Peyer's patch (tissue), 4 donors: Measurements from ENCODE around the gene BIN1. TPM values are rescaled to one million over a fixed set of nuclear protein-coding genes. Genes with fewer than 3 reads are reported as not detected.

Experiments used
- DNase-seq, 3 donors: peaks; one replicate each; pipeline ENCODE4 v3.0.0-alpha.2; 2017 to 2019
- H3K27ac ChIP-seq, 4 donors: fragments of 200-600 bp; sonication (generic); one replicate each; pipeline ENCODE4 v1.5.1; 2016 to 2019
- H3K27me3 ChIP-seq, 2 donors: fragments of 200-600 bp; sonication (generic); one replicate each; pipeline ENCODE4 v1.5.1; 2019
- H3K36me3 ChIP-seq, 3 donors: fragments of 200-600 bp; sonication (generic); one replicate each; pipeline ENCODE4 v1.5.1; 2016 to 2019
- H3K4me1 ChIP-seq, 4 donors: fragments of 200-600 bp; sonication (generic); one replicate each; pipeline ENCODE4 v1.5.1; 2016 to 2019
- H3K4me3 ChIP-seq, 4 donors: fragments of 200-600 bp; sonication (generic); 1 replicate in 3 of 4; 2 replicates in 1 of 4; pipeline ENCODE4 v1.5.1; 2016 to 2019; ENCODE audit warnings: mild to moderate bottlenecking in 1 of 4
- H3K9me3 ChIP-seq, 4 donors: fragments of 200-600 bp; sonication (generic); one replicate each; pipeline ENCODE4 v1.5.1; 2016 to 2019; ENCODE audit warnings: mild to moderate bottlenecking in 1 of 4
- POLR2A ChIP-seq, 2 donors: fragments of 450-650 bp; IDR thresholded peaks; one replicate each; pipeline ENCODE4 v1.5.1; 2017; ENCODE audit warnings: antibody characterized with exemption in 2 of 2, mild to moderate bottlenecking in 2 of 2, moderate library complexity in 2 of 2
- total RNA-seq, 4 donors: library from RNA; depleted of rRNA; stranded (reverse); fragments of >200 nt; gene quantifications; one replicate each; pipeline ENCODE4 v1.1.0, GENCODE V29; 2016
- TF ChIP-seq, protein P1 (sequence below), 6 experiments: fragments of 450-650 bp in 4 of 6; fragments of 200-600 bp in 2 of 6; sonication (generic) in 1 of 6; IDR thresholded peaks; one replicate each; pipeline ENCODE4 v1.5.1; 2017 to 2019; ENCODE audit warnings: antibody characterized with exemption in 6 of 6, mild to moderate bottlenecking in 3 of 6, moderate library complexity in 1 of 6

The BIN1 gene
- total RNA-seq, 4 donors from 2014 or later, result 22.2 to 81.7 (median 47.2) TPM

DNA sequence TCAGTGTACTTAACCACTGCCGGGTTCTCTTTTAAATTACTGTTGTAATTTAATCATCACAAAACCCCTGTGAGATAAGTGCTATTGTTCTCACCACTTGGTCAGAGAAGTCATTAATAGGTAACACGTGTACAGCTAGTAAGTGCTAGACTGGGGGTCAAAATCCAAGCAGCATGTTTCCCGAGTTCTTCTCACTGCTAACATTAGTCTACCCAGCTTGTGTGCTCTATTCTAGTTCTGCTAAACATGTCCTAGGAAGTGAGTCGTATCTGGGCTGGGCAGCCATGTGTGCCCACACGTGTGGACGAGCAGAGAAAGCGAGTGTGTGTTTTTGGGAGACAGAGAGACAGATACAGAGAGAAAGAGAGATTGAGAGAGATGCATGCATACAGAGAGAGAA, 94.1 kb downstream of the BIN1 start:
- no peak overlapping the region for H3K4me3 ChIP-seq
- H3K36me3 ChIP-seq, result no peaks in the 10 kb centered on the region
- no peak for DNase-seq
- H3K27ac ChIP-seq, result no peak overlapping the region
- H3K27me3 ChIP-seq, result no peaks in the 10 kb centered on the region
- no peaks in the 10 kb centered on the region for H3K4me1 ChIP-seq
- H3K9me3 ChIP-seq, result no peaks in the 10 kb centered on the region
- TF ChIP-seq, protein P1, sequence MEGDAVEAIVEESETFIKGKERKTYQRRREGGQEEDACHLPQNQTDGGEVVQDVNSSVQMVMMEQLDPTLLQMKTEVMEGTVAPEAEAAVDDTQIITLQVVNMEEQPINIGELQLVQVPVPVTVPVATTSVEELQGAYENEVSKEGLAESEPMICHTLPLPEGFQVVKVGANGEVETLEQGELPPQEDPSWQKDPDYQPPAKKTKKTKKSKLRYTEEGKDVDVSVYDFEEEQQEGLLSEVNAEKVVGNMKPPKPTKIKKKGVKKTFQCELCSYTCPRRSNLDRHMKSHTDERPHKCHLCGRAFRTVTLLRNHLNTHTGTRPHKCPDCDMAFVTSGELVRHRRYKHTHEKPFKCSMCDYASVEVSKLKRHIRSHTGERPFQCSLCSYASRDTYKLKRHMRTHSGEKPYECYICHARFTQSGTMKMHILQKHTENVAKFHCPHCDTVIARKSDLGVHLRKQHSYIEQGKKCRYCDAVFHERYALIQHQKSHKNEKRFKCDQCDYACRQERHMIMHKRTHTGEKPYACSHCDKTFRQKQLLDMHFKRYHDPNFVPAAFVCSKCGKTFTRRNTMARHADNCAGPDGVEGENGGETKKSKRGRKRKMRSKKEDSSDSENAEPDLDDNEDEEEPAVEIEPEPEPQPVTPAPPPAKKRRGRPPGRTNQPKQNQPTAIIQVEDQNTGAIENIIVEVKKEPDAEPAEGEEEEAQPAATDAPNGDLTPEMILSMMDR (IDR thresholded peaks at IDR 0.05), result no peak
- no peak for TF ChIP-seq POLR2A (IDR thresholded peaks at IDR 0.05)

DNA sequence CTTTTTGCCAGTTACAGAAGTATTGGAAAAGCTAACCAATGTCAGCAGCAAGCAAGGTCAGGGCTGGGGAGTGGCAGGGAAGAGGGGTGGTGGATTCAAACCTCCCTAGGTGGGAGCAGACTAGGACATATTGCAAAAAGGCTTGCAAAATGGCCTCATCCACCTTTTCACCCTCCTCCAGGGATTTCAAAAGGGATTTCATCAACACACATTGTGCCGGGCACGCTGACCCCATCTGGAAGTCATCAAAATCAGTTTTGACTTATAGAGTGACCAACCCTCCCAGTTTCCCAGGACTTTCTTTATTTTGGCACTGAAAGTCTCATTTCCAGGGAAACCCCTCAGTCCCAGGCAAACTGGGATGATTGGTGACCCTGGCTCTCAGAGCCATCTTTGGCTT, 94.7 kb downstream of the BIN1 start:
- no peaks in the 10 kb centered on the region for H3K9me3 ChIP-seq
- H3K4me3 ChIP-seq, result no peak overlapping the region
- H3K27ac ChIP-seq, result no peak overlapping the region

DNA sequence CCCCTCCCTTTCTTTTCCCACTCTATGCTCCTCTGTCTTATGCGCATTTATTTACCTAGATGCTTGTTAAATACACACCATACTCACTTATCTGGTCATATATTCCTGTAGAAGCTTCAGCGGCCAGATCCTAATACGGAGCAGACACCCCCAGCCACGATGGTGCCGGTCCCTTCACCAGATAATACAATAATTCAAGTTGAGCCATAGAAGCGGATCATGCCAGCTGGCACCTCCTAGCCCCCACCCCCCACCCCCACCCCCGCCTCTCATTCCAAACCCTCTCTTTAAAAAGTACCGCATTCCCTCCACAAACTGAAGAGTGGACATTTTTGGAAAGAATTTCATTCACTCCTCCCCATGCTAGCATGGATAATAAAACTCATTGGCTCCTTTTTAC, 95.2 kb downstream of the BIN1 start:
- TF ChIP-seq POLR2A (IDR thresholded peaks at IDR 0.05), result no peak
- TF ChIP-seq, protein P1 (IDR thresholded peaks at IDR 0.05), result no peak
- no peaks in the 10 kb centered on the region for H3K9me3 ChIP-seq
- no peak for DNase-seq
- H3K4me3 ChIP-seq, result no peak overlapping the region
- H3K4me1 ChIP-seq, result no peaks in the 10 kb centered on the region
- H3K36me3 ChIP-seq, result no peaks in the 10 kb centered on the region
- no peak overlapping the region for H3K27ac ChIP-seq
- no peaks in the 10 kb centered on the region for H3K27me3 ChIP-seq

More for the DNA sequence above, 94.7 kb downstream of the BIN1 start:
- H3K4me1 ChIP-seq, result no peaks in the 10 kb centered on the region
- no peaks in the 10 kb centered on the region for H3K36me3 ChIP-seq
- TF ChIP-seq, protein P1 (IDR thresholded peaks at IDR 0.05), result no peak
- no peak for TF ChIP-seq POLR2A (IDR thresholded peaks at IDR 0.05)
- no peak for DNase-seq
- no peaks in the 10 kb centered on the region for H3K27me3 ChIP-seq

DNA sequence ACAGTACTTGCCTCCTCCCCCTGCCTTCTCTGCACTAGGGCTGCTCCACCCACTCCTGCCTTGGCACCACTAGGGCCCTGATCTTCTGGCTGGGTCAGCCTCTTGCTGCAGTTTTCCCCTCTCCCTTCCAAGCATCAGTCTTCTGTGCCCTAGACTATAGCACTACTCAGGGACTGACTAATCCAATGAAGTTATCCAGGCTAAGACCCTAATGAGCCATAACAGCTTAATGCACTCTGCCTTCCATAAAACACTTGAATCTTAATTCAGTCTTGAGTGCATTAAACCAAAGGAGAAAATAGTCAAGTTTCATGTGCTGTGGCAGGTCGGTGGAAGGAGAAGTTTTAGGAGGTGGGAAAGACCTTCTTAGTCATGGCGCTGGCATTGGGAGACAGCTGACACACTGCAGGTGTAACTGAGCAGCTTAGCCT, 95.7 kb downstream of the BIN1 start:
- no peak overlapping the region for H3K4me3 ChIP-seq
- no peaks in the 10 kb centered on the region for H3K9me3 ChIP-seq
- H3K36me3 ChIP-seq, result no peaks in the 10 kb centered on the region
- TF ChIP-seq, protein P1 (IDR thresholded peaks at IDR 0.05), result no peak
- TF ChIP-seq POLR2A (IDR thresholded peaks at IDR 0.05), result no peak
- DNase-seq, result no peak
- H3K27ac ChIP-seq, result no peak overlapping the region
- H3K27me3 ChIP-seq, result no peaks in the 10 kb centered on the region
- H3K4me1 ChIP-seq, result no peaks in the 10 kb centered on the region

DNA sequence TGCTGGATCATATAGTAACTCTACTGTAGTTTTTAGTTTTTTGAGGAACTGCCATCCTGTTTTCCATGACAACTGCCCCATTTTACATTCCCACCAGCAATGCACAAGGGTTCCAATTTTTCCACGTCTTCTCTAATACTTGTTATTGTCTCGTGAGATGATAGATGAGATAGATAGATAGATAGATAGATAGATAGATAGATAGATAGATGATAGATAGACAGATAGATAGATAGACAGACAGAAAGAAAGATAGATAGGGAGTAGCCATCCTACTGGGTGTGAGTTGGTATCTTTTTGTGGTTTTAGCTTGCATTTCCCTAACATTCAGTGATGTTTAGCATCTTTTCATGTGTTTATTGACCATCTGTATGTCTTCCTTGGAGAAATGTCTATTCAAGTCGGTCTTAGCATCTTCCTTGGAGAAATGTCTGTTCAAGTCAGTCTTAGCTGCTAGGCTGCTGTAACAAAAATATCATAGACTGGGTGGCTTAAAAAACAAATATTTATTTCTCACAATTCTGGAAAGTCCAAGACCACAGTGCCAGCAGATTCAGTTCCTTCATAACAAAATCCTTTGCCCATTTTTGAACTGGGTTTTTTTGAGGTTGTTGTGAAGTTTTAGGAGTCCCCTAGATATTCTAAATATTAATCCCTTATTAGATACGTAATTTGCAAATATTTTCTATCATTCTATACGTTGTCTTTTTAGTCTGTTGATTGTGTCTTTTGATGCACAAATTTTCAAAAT, 98.5 kb downstream of the BIN1 start:
- Histone ChIP-seq H3K9me3 (no peaks in the 10 kb centered on the region), H3K27ac (no peak overlapping the region), H3K4me1 (no peaks in the 10 kb centered on the region), H3K4me3 (no peak overlapping the region), H3K27me3 (no peaks in the 10 kb centered on the region), H3K36me3 (no peaks in the 10 kb centered on the region)
- no peak for TF ChIP-seq POLR2A (IDR thresholded peaks at IDR 0.05)
- TF ChIP-seq, protein P1 (IDR thresholded peaks at IDR 0.05), result no peak
- no peak for DNase-seq
